ACC112 (cell line): ENCODE data around the gene MYO7B.

Experiments used
- H2AFZ ChIP-seq: fragments of 200-600 bp; sonication (generic); one replicate; pipeline ENCODE4 v1.6.0; 2017; ENCODE audit warnings: antibody characterized with exemption, low read length; ENCODE audit not compliant: unreplicated experiment
- H3K27ac ChIP-seq: fragments of 200-600 bp; sonication (generic); 2 replicates; pipeline ENCODE4 v1.5.1; 2014; ENCODE audit warnings: low read depth, mild to moderate bottlenecking, antibody characterized with exemption, low read length, moderate library complexity
- H3K27me3 ChIP-seq: fragments of 200-600 bp; sonication (generic); 2 replicates; pipeline ENCODE4 v1.6.1; 2014; ENCODE audit warnings: mild to moderate bottlenecking, antibody characterized with exemption, low read length, moderate library complexity, mixed read lengths; ENCODE audit not compliant: insufficient read depth
- H3K36me3 ChIP-seq: fragments of 200-600 bp; sonication (generic); 2 replicates; pipeline ENCODE4 v1.6.1; 2016; ENCODE audit warnings: mild to moderate bottlenecking, antibody characterized with exemption, low read length, moderate library complexity, mixed read lengths; ENCODE audit not compliant: insufficient read depth
- H3K4me1 ChIP-seq: fragments of 200-600 bp; sonication (generic); one replicate; pipeline ENCODE4 v1.6.1; 2016; ENCODE audit warnings: low read length, mixed read lengths; ENCODE audit not compliant: insufficient read depth, unreplicated experiment, control insufficient read depth
- H3K4me3 ChIP-seq: fragments of 200-600 bp; sonication (generic); 2 replicates; pipeline ENCODE4 v1.5.1; 2014; ENCODE audit warnings: mild to moderate bottlenecking, low read depth, low read length
- H3K79me2 ChIP-seq: fragments of 200-600 bp; sonication (generic); one replicate; pipeline ENCODE4 v1.6.0; 2016; ENCODE audit warnings: low read length; ENCODE audit not compliant: control insufficient read depth, unreplicated experiment, insufficient read depth

MYO7B gene

GRCh38 chr2:127619877-127620705, 84.6 kb downstream of the MYO7B start:
- Histone ChIP-seq H3K4me1 (peaks cover 7% of the 10 kb centered on the region), H3K27me3 (no peaks in the 10 kb centered on the region), H3K79me2 (no peaks in the 10 kb centered on the region), H3K4me3 (no peak overlapping the region), H3K36me3 (no peaks in the 10 kb centered on the region), H2AFZ (no peak overlapping the region), H3K27ac (no peak overlapping the region)

DNA sequence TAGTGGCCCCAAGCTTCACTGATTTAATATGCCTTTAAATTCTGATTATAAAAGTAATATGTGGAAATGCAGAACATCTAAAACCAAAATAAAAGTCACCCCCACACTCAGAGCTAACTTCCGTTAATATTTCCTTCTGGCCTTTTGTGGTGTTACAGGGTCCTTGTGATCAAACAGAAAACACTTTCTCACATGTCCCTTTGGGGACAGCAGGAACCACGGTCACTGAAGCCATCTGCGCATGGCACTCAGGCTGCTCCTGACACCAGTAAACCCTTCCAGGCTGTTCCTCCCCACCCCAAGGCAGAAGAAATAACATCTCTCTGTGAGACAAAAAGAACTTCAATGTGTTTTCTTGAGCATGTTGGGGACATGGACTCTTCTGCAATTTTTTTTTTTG, 85.4 kb downstream of the MYO7B start:
- no peak overlapping the region for H3K4me3 ChIP-seq
- peaks cover 7% of the 10 kb centered on the region for H3K4me1 ChIP-seq
- no peaks in the 10 kb centered on the region for H3K79me2 ChIP-seq
- H2AFZ ChIP-seq, result no peak overlapping the region
- H3K27me3 ChIP-seq, result no peaks in the 10 kb centered on the region
- H3K27ac ChIP-seq, result no peak overlapping the region
- H3K36me3 ChIP-seq, result no peaks in the 10 kb centered on the region

GRCh38 chr2:127621981-127622431, 86.5 kb downstream of the MYO7B start:
- no peak overlapping the region for H3K4me3 ChIP-seq
- no peaks in the 10 kb centered on the region for H3K27me3 ChIP-seq
- no peak overlapping the region for H3K27ac ChIP-seq
- H3K79me2 ChIP-seq, result no peaks in the 10 kb centered on the region
- peaks cover 7% of the 10 kb centered on the region for H3K4me1 ChIP-seq
- no peaks in the 10 kb centered on the region for H3K36me3 ChIP-seq
- no peak overlapping the region for H2AFZ ChIP-seq

DNA sequence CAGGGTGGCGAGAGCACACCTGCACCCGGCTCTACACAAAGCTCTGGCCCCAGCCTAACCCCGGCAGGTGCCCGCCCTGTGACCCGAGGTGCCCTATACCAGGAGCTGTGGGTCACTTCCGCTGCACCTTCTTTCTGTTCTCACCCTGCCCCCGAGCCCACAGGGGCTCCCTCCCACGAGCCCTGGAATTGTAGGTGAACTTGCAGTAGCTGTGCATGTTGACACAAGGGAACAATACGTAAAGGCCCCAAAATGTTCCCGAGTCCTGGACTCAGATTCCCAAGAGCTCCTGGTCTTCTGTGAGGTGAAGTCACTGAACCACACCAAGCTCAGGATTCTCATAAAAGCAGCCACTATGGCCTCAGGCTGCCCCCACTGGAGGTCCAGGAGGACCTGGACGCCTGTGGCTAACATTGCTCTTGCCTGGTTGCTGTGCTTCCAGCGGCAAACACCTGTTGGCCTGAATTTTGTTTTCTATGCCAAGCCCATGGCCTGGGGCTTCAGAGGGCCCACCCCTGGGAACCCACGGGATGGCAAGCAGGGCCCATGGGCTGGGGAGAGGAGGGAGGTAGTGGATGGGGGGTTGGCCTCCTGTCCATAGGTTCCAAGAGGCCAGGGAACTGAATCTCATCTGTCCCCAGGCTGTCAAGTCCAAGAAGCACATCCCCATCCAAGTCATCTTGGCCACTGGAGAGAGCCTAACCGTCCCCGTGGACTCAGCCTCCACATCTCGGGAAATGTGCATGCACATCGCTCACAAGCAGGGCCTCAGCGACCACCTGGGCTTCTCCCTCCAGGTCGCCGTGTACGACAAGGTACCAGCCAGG, 87.3 kb downstream of the MYO7B start:
- no peak overlapping the region for H3K27ac ChIP-seq
- peaks cover 7% of the 10 kb centered on the region for H3K4me1 ChIP-seq
- H3K36me3 ChIP-seq, result no peaks in the 10 kb centered on the region
- no peak overlapping the region for H3K4me3 ChIP-seq
- H2AFZ ChIP-seq, result no peak overlapping the region
- H3K79me2 ChIP-seq, result no peaks in the 10 kb centered on the region
- H3K27me3 ChIP-seq, result no peaks in the 10 kb centered on the region

- Histone ChIP-seq H2AFZ (no peak overlapping the region), H3K79me2 (no peaks in the 10 kb centered on the region), H3K27me3 (no peaks in the 10 kb centered on the region), H3K36me3 (no peaks in the 10 kb centered on the region), H3K4me1 (peaks cover 7% of the 10 kb centered on the region), H3K27ac (no peak overlapping the region), H3K4me3 (no peak overlapping the region)
Observed at GRCh38 chr2:127623388-127624319, 88.2 kb downstream of the MYO7B start.

- no peaks in the 10 kb centered on the region for H3K79me2 ChIP-seq
- no peaks in the 10 kb centered on the region for H3K27me3 ChIP-seq
- H3K36me3 ChIP-seq, result no peaks in the 10 kb centered on the region
- H3K4me1 ChIP-seq, result peaks cover 7% of the 10 kb centered on the region
- no peak overlapping the region for H3K4me3 ChIP-seq
- H2AFZ ChIP-seq, result no peak overlapping the region
- no peak overlapping the region for H3K27ac ChIP-seq
Observed at GRCh38 chr2:127624320-127624755, 88.9 kb downstream of the MYO7B start.

DNA sequence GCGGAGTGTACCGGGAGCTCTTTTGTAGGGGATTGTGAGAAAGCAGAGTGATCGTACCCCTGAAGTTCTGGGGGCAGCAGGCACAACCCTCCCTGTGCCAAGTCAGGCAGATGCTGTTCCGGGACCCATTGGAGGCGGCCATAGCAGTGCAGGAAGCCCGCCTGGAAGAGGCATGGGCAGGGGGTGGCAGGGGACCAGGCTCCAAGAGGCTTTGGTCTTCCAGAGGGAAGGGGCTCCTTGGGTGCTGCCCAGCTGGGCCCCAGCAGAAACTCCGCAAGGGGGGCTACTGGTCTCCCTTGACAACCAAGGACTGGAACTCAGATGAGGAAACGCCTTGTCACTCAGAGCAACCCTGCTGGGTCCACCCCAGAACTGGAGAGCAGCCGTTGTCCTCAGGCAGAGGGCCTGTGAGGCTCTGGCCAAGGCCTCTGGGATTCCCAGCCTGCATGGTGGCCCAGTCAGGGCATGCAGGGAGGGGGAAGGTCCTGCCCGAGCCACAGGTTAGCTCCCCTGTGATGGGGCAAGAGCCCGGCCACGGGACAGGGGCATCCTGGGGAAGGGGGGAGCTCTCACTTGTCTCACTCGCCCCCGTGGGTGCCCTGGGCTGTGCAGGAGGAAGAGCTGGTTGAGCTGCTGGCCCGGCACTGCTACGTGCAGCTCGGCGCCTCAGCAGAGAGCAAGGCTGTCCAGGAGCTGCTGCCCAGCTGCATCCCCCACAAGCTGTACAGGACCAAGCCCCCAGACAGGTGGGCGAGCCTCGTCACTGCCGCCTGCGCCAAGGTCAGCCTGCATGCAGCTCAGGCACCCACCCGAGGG, 89.5 kb downstream of the MYO7B start:
- Histone ChIP-seq H3K4me1 (peaks cover 7% of the 10 kb centered on the region), H3K27me3 (no peaks in the 10 kb centered on the region), H3K27ac (no peak overlapping the region), H2AFZ (no peak overlapping the region), H3K79me2 (no peaks in the 10 kb centered on the region), H3K36me3 (no peaks in the 10 kb centered on the region), H3K4me3 (no peak overlapping the region)

- H3K79me2 ChIP-seq, result no peaks in the 10 kb centered on the region
- H3K4me3 ChIP-seq, result no peak overlapping the region
- no peak overlapping the region for H2AFZ ChIP-seq
- H3K27ac ChIP-seq, result no peak overlapping the region
- H3K4me1 ChIP-seq, result peaks cover 7% of the 10 kb centered on the region
- no peaks in the 10 kb centered on the region for H3K36me3 ChIP-seq
- no peaks in the 10 kb centered on the region for H3K27me3 ChIP-seq
Observed at GRCh38 chr2:127625572-127625951, 90.1 kb downstream of the MYO7B start.

GRCh38 chr2:127626175-127626574, 90.7 kb downstream of the MYO7B start:
- H2AFZ ChIP-seq, result no peak overlapping the region
- H3K4me1 ChIP-seq, result peaks cover 7% of the 10 kb centered on the region

More at GRCh38 chr2:127626175-127626574, 90.7 kb downstream of the MYO7B start:
- no peaks in the 10 kb centered on the region for H3K27me3 ChIP-seq
- no peak overlapping the region for H3K27ac ChIP-seq
- no peak overlapping the region for H3K4me3 ChIP-seq
- H3K36me3 ChIP-seq, result no peaks in the 10 kb centered on the region
- H3K79me2 ChIP-seq, result no peaks in the 10 kb centered on the region
